DOHH2 (cell line): ENCODE data around the gene FLYWCH2.

Experiments
- CTCF ChIP-seq: fragments of 200-600 bp; sonication (generic); IDR thresholded peaks from one replicate; pipeline ENCODE4 v1.5.1; 2014; ENCODE audit warnings: antibody characterized with exemption, mild to moderate bottlenecking, low read depth, low read length; ENCODE audit not compliant: poor library complexity, severe bottlenecking
- EZH2phosphoT487 ChIP-seq: fragments of 200-600 bp; sonication (generic); IDR thresholded peaks from 2 replicates; pipeline ENCODE4 v1.6.1; 2017; ENCODE audit warnings: borderline replicate concordance, mild to moderate bottlenecking, antibody characterized with exemption, low read length, moderate library complexity, mixed read lengths

GRCh38 chr16:2902337-2903130 is 19.5 kb downstream of the FLYWCH2 start:
- TF ChIP-seq CTCF (no peak), EZH2phosphoT487 (no peak)
